Mesodermal cell (in vitro differentiated cells): ENCODE data around the gene SLC35B3.

Experiments used
- H3K27ac ChIP-seq: 2 replicates; pipeline ENCODE4 v1.7.0; 2013; ENCODE audit warnings: mild to moderate bottlenecking, low read depth, low read length, moderate library complexity; ENCODE audit not compliant: severe bottlenecking
- H3K36me3 ChIP-seq: 2 replicates; pipeline ENCODE4 v1.7.1; 2013; ENCODE audit warnings: mild to moderate bottlenecking, low read length, moderate library complexity; ENCODE audit not compliant: control insufficient read depth, insufficient read depth
- H3K4me1 ChIP-seq: one replicate; pipeline ENCODE4 v1.7.1; 2013; ENCODE audit warnings: mild to moderate bottlenecking, low read length; ENCODE audit not compliant: insufficient read depth, control insufficient read depth, poor library complexity, severe bottlenecking
- H3K4me3 ChIP-seq: 2 replicates; pipeline ENCODE4 v1.7.0; 2013; ENCODE audit warnings: low read length, control low read depth, mild to moderate bottlenecking; ENCODE audit not compliant: insufficient read depth, poor library complexity, severe bottlenecking; ENCODE audit errors: extremely low read depth
- H3K9me3 ChIP-seq: 2 replicates; pipeline ENCODE4 v1.7.1; 2013; ENCODE audit warnings: mild to moderate bottlenecking, low read length, moderate library complexity; ENCODE audit not compliant: control insufficient read depth
- WGBS, 2 experiments: methylation state at CpG; one replicate each; pipeline ENCODE4 v1.1.5; 2013; ENCODE audit warnings: missing lambda C conversion rate in 2 of 2; ENCODE audit not compliant: insufficient coverage in 2 of 2; 5-methylcytosine and 5-hydroxymethylcytosine counted together

The SLC35B3 gene

GRCh38 chr6:8375916-8376315, 59.4 kb downstream of the SLC35B3 start:
- Histone ChIP-seq H3K27ac (no peak overlapping the region), H3K9me3 (no peaks in the 10 kb centered on the region), H3K4me3 (no peak overlapping the region), H3K36me3 (no peaks in the 10 kb centered on the region), H3K4me1 (no peaks in the 10 kb centered on the region)
- 90 to 100% methylated on average over 2 of the region's 4 CpGs for WGBS, 2 experiments
